ENCODE results near the gene CTNNA3. TPM values are rescaled to one million over a fixed set of nuclear protein-coding genes. Genes with fewer than 3 reads are reported as not detected.
"Not testable (repeated sequence)": the region's sequence is repeated elsewhere in the genome, so short reads cannot be mapped to it uniquely, and the experiment has no call there.

CTNNA3 gene
- total and polyA plus RNA-seq, 4 experiments from 2014 or later, result not detected

DNA sequence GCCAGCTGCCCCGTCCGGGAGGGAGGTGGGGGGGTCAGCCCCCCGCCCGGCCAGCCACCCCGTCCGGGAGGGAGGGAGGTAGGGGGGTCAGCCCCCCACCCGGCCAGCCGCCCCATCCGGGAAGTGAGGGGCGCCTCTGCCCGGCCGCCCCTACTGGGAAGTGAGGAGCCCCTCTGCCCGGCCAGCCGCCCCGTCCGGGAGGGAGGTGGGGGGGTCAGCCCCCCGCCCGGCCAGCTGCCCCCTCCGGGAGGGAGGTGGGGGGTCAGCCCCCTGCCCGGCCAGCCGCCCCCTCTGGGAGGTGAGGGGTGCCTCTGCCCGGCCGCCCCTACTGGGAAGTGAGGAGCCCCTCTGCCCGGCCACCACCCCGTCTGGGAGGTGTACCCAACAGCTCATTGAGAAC, 4.1 kb downstream of the CTNNA3 start:
- intact Hi-C loops (cut with micrococcal nuclease); H3K4me1 ChIP-seq (ENCODE audit: insufficient read depth, low read length); CTCF ChIA-PET (ENCODE audit: partially characterized antibody); H3K36me3 Mint-ChIP-seq; H3K27ac Mint-ChIP-seq; POLR2A ChIA-PET (ENCODE audit: partially characterized antibody); H3K9me3 ChIP-seq (ENCODE audit: control insufficient read depth in 1 of 2, low read length in 2 of 2); DNase-seq; H3K27ac ChIP-seq (ENCODE audit: low read depth, low read length); H3K4me3 ChIP-seq (ENCODE audit: low read length in 2 of 2); H3K4me1 Mint-ChIP-seq; H3K4me3 Mint-ChIP-seq; H3K9me3 Mint-ChIP-seq; H3K36me3 ChIP-seq (ENCODE audit: insufficient read depth, low read length): not testable (repeated sequence)
- peaks cover 18 to 22% of the 10 kb centered on the region in 2 donors for H3K27me3 Mint-ChIP-seq
- H3K27me3 ChIP-seq (ENCODE audit: insufficient read depth, low read length), result peaks cover 11% of the 10 kb centered on the region

- H3K9me3 ChIP-seq (ENCODE audit: control insufficient read depth in 1 of 2, low read length in 2 of 2); H3K36me3 Mint-ChIP-seq; H3K27ac Mint-ChIP-seq; H3K27ac ChIP-seq (ENCODE audit: low read depth, low read length); H3K27me3 ChIP-seq (ENCODE audit: insufficient read depth, low read length); H3K4me3 ChIP-seq (ENCODE audit: low read length in 2 of 2); H3K4me1 ChIP-seq (ENCODE audit: insufficient read depth, low read length); H3K4me1 Mint-ChIP-seq; DNase-seq; H3K36me3 ChIP-seq (ENCODE audit: insufficient read depth, low read length); H3K4me3 Mint-ChIP-seq; intact Hi-C loops (cut with micrococcal nuclease); POLR2A ChIA-PET (ENCODE audit: partially characterized antibody): not testable (repeated sequence)
- peaks cover 0 to 11% (median 5%) of the 10 kb centered on the region in 8 donors for H3K9me3 Mint-ChIP-seq
- peaks cover 10 to 15% of the 10 kb centered on the region in 2 donors for H3K27me3 Mint-ChIP-seq
- CTCF ChIA-PET (ENCODE audit: partially characterized antibody), result interaction anchor here (1.1 kb wide), 1 partner anchor 89 kb away, joined by 7 read pairs; no protein-coding TSS in a partner anchor
Measured at GRCh38 chr10:67690540-67690939, 5.5 kb downstream of the CTNNA3 start.

DNA sequence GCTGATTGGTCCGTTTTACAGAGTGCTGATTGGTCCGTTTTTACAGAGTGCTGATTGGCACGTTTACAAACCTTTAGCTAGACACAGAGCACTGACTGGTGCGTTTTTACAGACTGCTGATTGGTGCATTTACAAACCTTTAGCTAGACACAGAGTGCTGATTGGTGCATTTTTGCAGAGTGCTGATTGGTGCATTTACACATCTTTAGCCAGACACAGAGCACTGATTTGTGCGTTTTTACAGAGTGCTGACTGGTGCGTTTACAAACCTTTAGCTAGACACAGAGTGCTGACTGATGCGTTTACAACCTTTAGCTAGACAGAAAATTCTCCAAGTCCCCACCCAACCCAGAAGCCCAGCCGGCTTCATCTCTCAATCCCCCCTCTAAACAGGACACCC, 11.9 kb downstream of the CTNNA3 start:
- intact Hi-C loops (cut with micrococcal nuclease); H3K27me3 ChIP-seq (ENCODE audit: insufficient read depth, low read length); H3K36me3 ChIP-seq (ENCODE audit: insufficient read depth, low read length); DNase-seq; H3K27ac ChIP-seq (ENCODE audit: low read depth, low read length); H3K9me3 ChIP-seq (ENCODE audit: control insufficient read depth in 1 of 2, low read length in 2 of 2); H3K4me3 ChIP-seq (ENCODE audit: low read length in 2 of 2); H3K27ac Mint-ChIP-seq; H3K4me1 Mint-ChIP-seq; H3K36me3 Mint-ChIP-seq; H3K4me1 ChIP-seq (ENCODE audit: insufficient read depth, low read length); POLR2A ChIA-PET (ENCODE audit: partially characterized antibody); H3K4me3 Mint-ChIP-seq; H3K27me3 Mint-ChIP-seq: not testable (repeated sequence)
- H3K9me3 Mint-ChIP-seq, result peaks cover 2 to 41% (median 32%) of the 10 kb centered on the region in 8 donors
- CTCF ChIA-PET (ENCODE audit: partially characterized antibody), result interaction anchor here (0.8 to 2.1 kb wide), 2 partner anchors 14 to 96 kb away, joined by 3 to 7 read pairs; no protein-coding TSS in a partner anchor

DNA sequence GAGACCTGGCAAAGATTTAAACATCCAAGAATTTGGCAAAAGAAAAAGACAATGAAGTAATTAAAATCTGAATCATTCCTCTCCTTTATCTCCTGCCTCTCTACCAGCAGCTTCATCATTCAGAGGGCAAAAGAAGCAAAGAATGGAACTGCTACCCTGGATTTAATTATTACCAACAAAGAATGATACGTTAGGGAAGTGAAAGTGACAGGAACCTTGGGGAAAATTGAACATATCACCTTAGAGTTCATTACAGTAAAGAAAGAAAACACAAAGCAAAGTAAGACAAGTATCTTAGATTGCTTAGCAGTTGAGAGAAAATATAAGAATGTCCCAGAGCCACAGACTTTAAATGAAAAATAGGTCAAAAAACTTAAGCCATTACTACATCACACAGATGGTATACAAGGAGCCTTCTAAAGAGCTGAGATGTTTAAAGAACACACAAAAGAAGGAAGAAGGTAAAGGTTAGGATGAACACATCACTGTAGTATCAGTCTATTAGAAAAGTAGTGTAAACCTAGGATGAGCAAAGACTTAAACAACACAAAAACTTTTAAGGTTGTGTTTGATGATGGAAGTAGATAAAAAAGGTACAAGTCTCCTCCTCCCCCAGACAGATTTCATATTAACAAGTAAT, 17.5 kb downstream of the CTNNA3 start:
- no peak overlapping the region for H3K4me3 Mint-ChIP-seq
- no peak for DNase-seq
- Histone ChIP-seq H3K4me3 (ENCODE audit: low read length in 2 of 2) (no peak overlapping the region), H3K36me3 (ENCODE audit: insufficient read depth, low read length) (no peaks in the 10 kb centered on the region), H3K9me3 (ENCODE audit: control insufficient read depth in 1 of 2, low read length in 2 of 2) (no peaks in the 10 kb centered on the region), H3K27ac (ENCODE audit: low read depth, low read length) (no peak overlapping the region), H3K4me1 (ENCODE audit: insufficient read depth, low read length) (no peaks in the 10 kb centered on the region), H3K27me3 (ENCODE audit: insufficient read depth, low read length) (no peaks in the 10 kb centered on the region)
- CTCF ChIA-PET (ENCODE audit: partially characterized antibody), result no interaction called here
- peaks cover under 1 to 13% (median 9%) of the 10 kb centered on the region in 8 donors for H3K9me3 Mint-ChIP-seq
- no peak overlapping the region for H3K27ac Mint-ChIP-seq
- H3K4me1 Mint-ChIP-seq, result no peaks in the 10 kb centered on the region
- peaks cover 0 to 2% of the 10 kb centered on the region in 2 donors for H3K36me3 Mint-ChIP-seq
- H3K27me3 Mint-ChIP-seq, result peaks cover 23 to 26% of the 10 kb centered on the region in 2 donors
- intact Hi-C loops (cut with micrococcal nuclease), result no loop called here
- POLR2A ChIA-PET (ENCODE audit: partially characterized antibody), result no interaction called here

- CTCF ChIA-PET (ENCODE audit: partially characterized antibody), result no interaction called here
Measured at GRCh38 chr10:67676208-67676825, 19.7 kb downstream of the CTNNA3 start.

DNA sequence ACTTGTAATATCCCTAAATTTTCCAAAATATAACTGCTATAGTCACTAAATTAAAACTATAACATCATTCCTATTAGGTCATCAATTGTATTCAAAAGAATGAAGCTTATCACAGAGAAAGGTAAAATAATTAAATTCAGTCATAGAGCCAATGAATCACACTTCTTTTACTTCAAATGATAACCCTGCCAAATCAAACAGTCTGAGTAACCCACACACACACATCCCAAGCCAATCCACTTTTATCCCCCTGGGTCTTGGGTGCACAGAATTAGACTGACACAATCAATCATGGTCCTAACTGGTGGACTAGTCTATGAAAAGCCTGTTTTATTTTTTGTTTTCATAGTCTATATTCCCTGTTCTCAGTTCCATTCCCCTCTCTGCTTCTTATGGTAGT, 25.6 kb downstream of the CTNNA3 start:
- no peaks in the 10 kb centered on the region for H3K4me1 Mint-ChIP-seq
- H3K36me3 Mint-ChIP-seq, result no peaks in the 10 kb centered on the region
- no peaks in the 10 kb centered on the region for H3K9me3 Mint-ChIP-seq
- no peak overlapping the region for H3K27ac Mint-ChIP-seq
- peaks cover 3 to 5% of the 10 kb centered on the region in 2 donors for H3K27me3 Mint-ChIP-seq
- CTCF ChIA-PET (ENCODE audit: partially characterized antibody), result interaction anchor here (1.2 to 2.0 kb wide), 3 partner anchors 27 to 109 kb away, joined by 3 to 11 read pairs (median 3); no protein-coding TSS in a partner anchor
- no peaks in the 10 kb centered on the region for H3K36me3 ChIP-seq (ENCODE audit: insufficient read depth, low read length)
- H3K27me3 ChIP-seq (ENCODE audit: insufficient read depth, low read length), result no peaks in the 10 kb centered on the region
- H3K4me3 ChIP-seq (ENCODE audit: low read length in 2 of 2), result no peak overlapping the region
- POLR2A ChIA-PET (ENCODE audit: partially characterized antibody), result no interaction called here
- no peaks in the 10 kb centered on the region for H3K4me1 ChIP-seq (ENCODE audit: insufficient read depth, low read length)
- H3K4me3 Mint-ChIP-seq, result no peak overlapping the region
- DNase-seq, result no peak
- H3K9me3 ChIP-seq (ENCODE audit: control insufficient read depth in 1 of 2, low read length in 2 of 2), result no peaks in the 10 kb centered on the region
- intact Hi-C loops (cut with micrococcal nuclease), result no loop called here
- H3K27ac ChIP-seq (ENCODE audit: low read depth, low read length), result no peak overlapping the region

More at GRCh38 chr10:67676208-67676825, 19.7 kb downstream of the CTNNA3 start:
- Mint-ChIP-seq H3K4me3 (no peak overlapping the region), H3K27me3 (peaks cover 23 to 26% of the 10 kb centered on the region in 2 donors), H3K36me3 (no peaks in the 10 kb centered on the region), H3K4me1 (no peaks in the 10 kb centered on the region), H3K9me3 (no peaks in the 10 kb centered on the region), H3K27ac (no peak overlapping the region)
- no peak overlapping the region for H3K4me3 ChIP-seq (ENCODE audit: low read length in 2 of 2)
- no peak overlapping the region for H3K27ac ChIP-seq (ENCODE audit: low read depth, low read length)
- no peaks in the 10 kb centered on the region for H3K36me3 ChIP-seq (ENCODE audit: insufficient read depth, low read length)
- H3K9me3 ChIP-seq (ENCODE audit: control insufficient read depth in 1 of 2, low read length in 2 of 2), result no peaks in the 10 kb centered on the region
- POLR2A ChIA-PET (ENCODE audit: partially characterized antibody), result no interaction called here
- intact Hi-C loops (cut with micrococcal nuclease), result no loop called here
- DNase-seq, result no peak
- H3K4me1 ChIP-seq (ENCODE audit: insufficient read depth, low read length), result no peaks in the 10 kb centered on the region
- no peaks in the 10 kb centered on the region for H3K27me3 ChIP-seq (ENCODE audit: insufficient read depth, low read length)

DNA sequence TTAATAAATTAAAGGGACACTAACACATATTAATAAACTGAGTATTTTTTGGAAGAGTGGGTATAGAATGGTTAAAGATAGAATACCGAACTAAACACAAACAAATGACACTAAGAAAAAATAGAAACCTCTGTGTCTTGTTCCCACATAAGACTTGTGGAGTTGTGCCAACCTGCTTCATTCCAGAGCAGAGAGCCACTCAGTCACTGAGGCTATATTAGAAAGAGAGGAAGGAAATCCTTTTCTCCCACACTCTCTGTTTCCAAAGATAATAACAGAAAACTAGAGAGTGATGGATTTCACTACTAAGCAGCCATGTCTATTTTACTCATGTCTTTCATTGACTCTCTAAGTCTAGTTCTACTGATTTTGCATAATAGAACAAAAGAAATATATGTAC, 26.0 kb downstream of the CTNNA3 start:
- ChIA-PET CTCF (ENCODE audit: partially characterized antibody) (interaction anchor here (1.2 to 2.0 kb wide), 3 partner anchors 28 to 109 kb away, joined by 3 to 11 read pairs (median 3); no protein-coding TSS in a partner anchor), POLR2A (ENCODE audit: partially characterized antibody) (no interaction called here)
- Histone ChIP-seq H3K4me1 (ENCODE audit: insufficient read depth, low read length) (no peaks in the 10 kb centered on the region), H3K27ac (ENCODE audit: low read depth, low read length) (no peak overlapping the region), H3K4me3 (ENCODE audit: low read length in 2 of 2) (no peak overlapping the region), H3K27me3 (ENCODE audit: insufficient read depth, low read length) (no peaks in the 10 kb centered on the region), H3K9me3 (ENCODE audit: control insufficient read depth in 1 of 2, low read length in 2 of 2) (no peaks in the 10 kb centered on the region), H3K36me3 (ENCODE audit: insufficient read depth, low read length) (no peaks in the 10 kb centered on the region)
- H3K36me3 Mint-ChIP-seq, result no peaks in the 10 kb centered on the region
- no peak for DNase-seq
- H3K4me1 Mint-ChIP-seq, result no peaks in the 10 kb centered on the region
- intact Hi-C loops (cut with micrococcal nuclease), result no loop called here
- H3K9me3 Mint-ChIP-seq, result no peaks in the 10 kb centered on the region
- no peak overlapping the region for H3K4me3 Mint-ChIP-seq
- H3K27ac Mint-ChIP-seq, result no peak overlapping the region
- H3K27me3 Mint-ChIP-seq, result peaks cover 2 to 3% of the 10 kb centered on the region in 2 donors
